Uterus (tissue), 2 donors: Measurements from ENCODE around the gene DIAPH3.

Experiments
- CTCF ChIP-seq, 4 experiments: fragments of 200-600 bp in 2 of 4; fragments of 450-650 bp in 2 of 4; sonication (generic) in 2 of 4; IDR thresholded peaks; one replicate each; pipeline ENCODE4 v1.5.1; 2016 to 2019; ENCODE audit warnings: antibody characterized with exemption in 4 of 4, mild to moderate bottlenecking in 2 of 4, moderate library complexity in 1 of 4
- POLR2A ChIP-seq, 2 donors: fragments of 450-650 bp; IDR thresholded peaks; one replicate each; pipeline ENCODE4 v1.6.1; 2016; ENCODE audit warnings: antibody characterized with exemption in 2 of 2, mild to moderate bottlenecking in 1 of 2, moderate library complexity in 1 of 2

GRCh38 chr13:60114499-60115028, 49.2 kb downstream of the DIAPH3 start:
- TF ChIP-seq CTCF (IDR thresholded peaks at IDR 0.05) = no peak
- TF ChIP-seq POLR2A (IDR thresholded peaks at IDR 0.05) = no peak
